GM12801 (cell line): ENCODE data around the gene DGKB.

ENCODE experiments used
- TF ChIP-seq, protein P1 (sequence below): IDR thresholded peaks from one replicate; pipeline ENCODE4 v1.5.1; 2011; ENCODE audit warnings: control low read depth; ENCODE audit not compliant: insufficient read length; ENCODE audit errors: extremely low read depth

The DGKB gene

DNA sequence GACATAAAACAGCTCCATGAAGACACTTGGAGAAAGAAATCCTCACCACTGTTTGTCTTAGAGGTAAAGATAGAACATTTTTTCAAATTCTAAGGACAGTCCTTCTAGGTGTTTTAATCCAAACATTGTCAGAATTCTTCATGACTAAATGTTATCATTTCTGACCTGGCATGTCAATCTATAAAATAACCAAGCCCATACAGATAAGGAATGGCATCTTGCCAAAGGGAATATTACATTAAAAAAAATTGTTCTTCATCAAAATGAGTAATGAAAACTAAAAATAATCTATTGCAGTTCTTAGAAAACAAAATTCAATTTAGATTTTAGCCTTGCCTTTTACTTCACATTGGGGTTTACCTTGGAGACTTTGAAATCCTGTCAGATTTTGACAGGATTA lies 33.6 kb downstream of the DGKB start:
- TF ChIP-seq, protein P1, sequence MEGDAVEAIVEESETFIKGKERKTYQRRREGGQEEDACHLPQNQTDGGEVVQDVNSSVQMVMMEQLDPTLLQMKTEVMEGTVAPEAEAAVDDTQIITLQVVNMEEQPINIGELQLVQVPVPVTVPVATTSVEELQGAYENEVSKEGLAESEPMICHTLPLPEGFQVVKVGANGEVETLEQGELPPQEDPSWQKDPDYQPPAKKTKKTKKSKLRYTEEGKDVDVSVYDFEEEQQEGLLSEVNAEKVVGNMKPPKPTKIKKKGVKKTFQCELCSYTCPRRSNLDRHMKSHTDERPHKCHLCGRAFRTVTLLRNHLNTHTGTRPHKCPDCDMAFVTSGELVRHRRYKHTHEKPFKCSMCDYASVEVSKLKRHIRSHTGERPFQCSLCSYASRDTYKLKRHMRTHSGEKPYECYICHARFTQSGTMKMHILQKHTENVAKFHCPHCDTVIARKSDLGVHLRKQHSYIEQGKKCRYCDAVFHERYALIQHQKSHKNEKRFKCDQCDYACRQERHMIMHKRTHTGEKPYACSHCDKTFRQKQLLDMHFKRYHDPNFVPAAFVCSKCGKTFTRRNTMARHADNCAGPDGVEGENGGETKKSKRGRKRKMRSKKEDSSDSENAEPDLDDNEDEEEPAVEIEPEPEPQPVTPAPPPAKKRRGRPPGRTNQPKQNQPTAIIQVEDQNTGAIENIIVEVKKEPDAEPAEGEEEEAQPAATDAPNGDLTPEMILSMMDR = no peak

DNA sequence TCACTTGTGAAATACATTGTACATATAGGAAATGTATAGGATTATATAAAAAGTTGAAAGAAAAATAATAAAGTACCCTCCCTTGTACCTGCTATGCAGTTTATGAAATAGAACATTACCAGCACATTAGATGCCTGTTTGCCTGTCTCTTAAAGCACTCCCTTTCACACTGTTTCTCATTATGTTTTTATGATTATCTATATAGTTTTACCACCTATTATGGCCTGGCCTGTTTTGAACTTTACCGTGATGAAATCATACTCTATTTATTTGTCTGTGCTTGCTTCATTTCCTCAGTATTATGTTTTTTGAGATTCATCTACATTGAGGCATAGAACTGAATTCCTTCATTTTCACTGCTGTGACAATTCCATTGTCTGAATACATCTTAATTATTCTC lies 41.1 kb downstream of the DGKB start:
- TF ChIP-seq, protein P1 = no peak

DNA sequence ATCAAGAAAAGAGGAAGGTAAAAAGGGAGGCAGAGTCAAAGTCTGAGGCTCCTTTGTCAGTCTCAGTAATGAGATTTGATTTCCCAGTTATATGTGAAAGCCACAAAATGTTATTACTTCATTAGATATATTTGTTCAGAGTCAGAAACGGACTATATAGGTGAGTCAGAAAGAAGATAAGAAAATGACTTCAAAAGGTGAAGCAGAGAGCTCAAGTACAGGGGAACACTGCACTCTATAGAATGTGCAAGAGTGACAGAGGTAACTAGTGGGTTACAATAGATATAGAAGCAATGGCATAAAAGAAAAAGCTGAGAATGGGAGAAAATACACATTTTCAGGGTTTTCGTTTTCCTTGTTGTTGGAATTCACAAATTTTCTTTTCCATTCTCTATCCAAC lies 43.3 kb downstream of the DGKB start:
- TF ChIP-seq, protein P1 = no peak

DNA sequence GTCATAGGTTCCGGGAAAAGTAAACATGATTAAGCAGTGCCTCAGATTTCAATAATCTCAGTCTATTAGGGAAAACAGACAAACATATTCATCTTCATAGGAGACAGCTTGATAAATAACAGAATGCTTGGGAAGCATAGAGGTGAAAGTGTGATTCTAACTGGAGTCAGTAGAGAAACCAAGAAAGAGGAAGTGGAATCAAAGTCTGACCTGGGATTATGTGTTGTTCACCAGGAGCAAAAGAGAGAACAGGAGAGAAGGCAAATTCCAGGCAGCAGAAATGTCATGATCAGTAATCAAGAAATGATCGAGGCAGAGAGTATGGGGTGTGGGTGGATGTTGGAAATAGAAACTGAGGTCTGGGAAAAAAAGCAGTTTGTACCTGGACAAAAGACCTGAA lies 43.7 kb downstream of the DGKB start:
- TF ChIP-seq, protein P1 = no peak

DNA sequence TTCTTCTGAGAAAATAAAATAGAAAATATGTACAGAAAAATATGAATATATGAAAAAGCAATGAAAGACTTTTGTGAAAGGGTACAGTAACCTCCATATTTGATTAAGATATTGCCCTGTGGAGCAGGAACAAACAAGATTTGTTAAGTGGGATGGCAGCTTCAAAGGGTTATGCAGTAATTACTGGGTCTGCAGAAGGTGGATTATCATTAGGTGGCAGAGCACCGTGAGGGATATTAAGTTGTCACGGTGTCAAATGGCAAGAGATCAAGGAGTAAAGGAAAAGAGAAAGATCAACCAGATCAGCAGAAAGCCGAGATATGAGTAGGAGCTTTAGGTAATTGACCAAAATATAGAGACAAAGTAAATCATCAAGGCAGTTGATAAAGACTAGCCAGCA lies 44.1 kb downstream of the DGKB start:
- TF ChIP-seq, protein P1 = no peak

DNA sequence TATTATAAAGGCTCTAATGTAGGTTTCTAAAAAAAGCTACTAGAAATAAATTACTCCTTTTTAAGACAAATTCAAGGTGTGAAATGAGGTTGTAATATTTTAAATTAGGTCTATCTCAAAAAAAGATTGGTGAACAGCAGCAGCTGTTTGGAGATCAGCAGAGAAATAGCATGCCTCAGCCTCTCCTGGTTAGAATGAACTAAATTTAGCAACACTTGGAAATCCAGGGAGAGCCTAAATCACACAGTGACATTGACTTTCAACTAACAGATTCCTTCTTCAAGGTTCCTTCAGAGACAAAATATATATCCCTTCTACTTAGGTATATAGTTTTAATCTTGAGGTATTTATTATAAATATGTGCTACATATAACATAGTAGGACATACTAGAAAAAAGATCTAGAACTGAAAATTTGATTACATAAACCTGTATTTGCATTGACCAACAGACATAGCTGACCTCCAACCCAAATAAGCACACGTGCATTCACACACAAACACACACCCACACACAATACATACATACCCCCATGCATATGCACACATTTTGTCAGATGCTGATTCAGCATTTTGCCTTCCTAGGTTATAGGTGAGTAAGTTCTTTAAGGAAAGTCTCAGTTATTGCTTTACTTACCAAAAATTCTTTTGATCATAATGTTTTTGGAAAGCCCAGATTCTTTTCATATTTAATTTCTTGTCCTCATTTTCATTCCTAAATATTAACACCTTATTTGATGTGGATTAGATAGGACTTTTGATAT lies 47.3 kb downstream of the DGKB start:
- TF ChIP-seq, protein P1 = no peak

DNA sequence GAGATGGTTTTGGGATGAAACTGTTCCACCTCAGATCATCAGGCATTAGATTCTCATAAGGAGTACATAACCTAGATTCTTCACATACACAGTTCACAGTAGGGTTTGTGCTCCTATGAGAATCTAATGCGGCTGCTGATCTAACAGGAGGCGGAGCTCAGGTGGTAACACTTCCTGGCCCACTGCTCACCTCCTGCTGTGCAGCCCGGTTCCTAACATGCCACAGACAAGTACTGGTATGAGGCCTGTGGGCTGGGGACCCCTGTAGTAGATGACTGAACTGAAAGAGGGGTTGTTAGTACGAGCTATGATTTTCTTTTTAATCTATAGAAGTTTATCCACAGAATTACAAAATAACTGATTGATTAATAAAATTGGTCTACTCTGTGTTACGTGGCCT lies 48.1 kb downstream of the DGKB start:
- TF ChIP-seq, protein P1 = no peak
